IMR-90 (cell line): ENCODE measurements around the gene URI1. TPM values are rescaled to one million over a fixed set of nuclear protein-coding genes. Genes with fewer than 3 reads are reported as not detected.

Experiments used
- ATAC-seq: fragments of 200-7000 bp; cut with Tn5 transposase; 2 replicates; pipeline ENCODE4 v1.9.1; 2020; ENCODE audit warnings: low read depth, mild to moderate bottlenecking, moderate library complexity
- BruUV-seq: library from RNA; stranded (reverse); fragments of 400-500 nt; replicated peaks from 2 replicates; lab custom pipeline; 2021; lab: Mats Ljungman, UMichigan
- CTCF ChIA-PET: fragments of 300-600 bp; formaldehyde crosslinking; extraction: SDS; loops from one replicate; lab custom pipeline; 2021; ENCODE audit warnings: antibody characterized with exemption; lab: Yijun Ruan, JAX
- POLR2A ChIA-PET: fragments of 300-600 bp; sonication (Branson Sonifier 250); formaldehyde crosslinking; loops from one replicate; lab custom pipeline; 2022; ENCODE audit warnings: antibody characterized with exemption; ENCODE audit not compliant: unreplicated experiment; lab: Charles Lee
- DNase-seq: peaks from one replicate; pipeline ENCODE4 v3.0.0; 2013
- H2AFZ ChIP-seq: replicated peaks from 2 replicates; pipeline ENCODE3; 2013; ENCODE audit warnings: low read length, mild to moderate bottlenecking; ENCODE audit not compliant: poor library complexity
- H2AK5ac ChIP-seq: 2 replicates; pipeline ENCODE4 v1.6.1; 2013; ENCODE audit warnings: low read depth, low read length, inconsistent platforms
- H2AK9ac ChIP-seq: replicated peaks from 2 replicates; pipeline ENCODE3; 2013; ENCODE audit warnings: mild to moderate bottlenecking, low read depth, low read length, moderate library complexity; ENCODE audit not compliant: poor library complexity
- H2BK120ac ChIP-seq: 2 replicates; pipeline ENCODE4 v1.6.1; 2013; ENCODE audit warnings: low read depth, low read length, inconsistent platforms
- H2BK15ac ChIP-seq: 3 replicates; pipeline ENCODE4 v1.6.1; 2013; ENCODE audit warnings: low read depth, low read length, inconsistent platforms
- H2BK20ac ChIP-seq: 2 replicates; pipeline ENCODE4 v1.6.1; 2013; ENCODE audit warnings: low read depth, mild to moderate bottlenecking, inconsistent platforms, low read length, moderate library complexity
- H2BK5ac ChIP-seq: 2 replicates; pipeline ENCODE4 v1.6.1; 2013; ENCODE audit warnings: mild to moderate bottlenecking, low read depth, low read length, inconsistent platforms; ENCODE audit not compliant: poor library complexity, severe bottlenecking
- H3K14ac ChIP-seq: replicated peaks from 2 replicates; pipeline ENCODE4 v1.6.1; 2013; ENCODE audit warnings: low read depth, low read length, inconsistent platforms
- H3K18ac ChIP-seq: 2 replicates; pipeline ENCODE4 v1.6.1; 2013; ENCODE audit warnings: low read depth, low read length, control low read depth
- H3K23ac ChIP-seq: 2 replicates; pipeline ENCODE4 v1.6.1; 2013; ENCODE audit warnings: low read depth, low read length, inconsistent platforms
- H3K27ac ChIP-seq: 2 replicates; pipeline ENCODE4 v1.5.1; 2013; ENCODE audit warnings: mild to moderate bottlenecking, control low read depth, low read length; ENCODE audit not compliant: insufficient read depth
- H3K27me3 ChIP-seq: 2 replicates; pipeline ENCODE4 v1.6.1; 2013; ENCODE audit warnings: low read length; ENCODE audit not compliant: control insufficient read depth, insufficient read depth
- H3K36me3 ChIP-seq: 2 replicates; pipeline ENCODE4 v1.6.1; 2013; ENCODE audit warnings: low read length, mixed read lengths; ENCODE audit not compliant: control insufficient read depth, insufficient read depth
- H3K4ac ChIP-seq: 2 replicates; pipeline ENCODE4 v1.6.1; 2013; ENCODE audit warnings: low read depth, low read length, inconsistent platforms
- H3K4me1 ChIP-seq: 2 replicates; pipeline ENCODE4 v1.6.1; 2013; ENCODE audit warnings: low read length, mixed read lengths; ENCODE audit not compliant: control insufficient read depth, insufficient read depth
- H3K4me2 ChIP-seq: 2 replicates; pipeline ENCODE4 v1.6.1; 2013; ENCODE audit warnings: low read depth, mild to moderate bottlenecking, control low read depth, low read length, moderate library complexity
- H3K4me3 ChIP-seq: 2 replicates; pipeline ENCODE4 v1.5.1; 2013; ENCODE audit warnings: low read depth, mild to moderate bottlenecking, control low read depth, low read length, moderate library complexity; ENCODE audit not compliant: insufficient read depth
- H3K56ac ChIP-seq: 2 replicates; pipeline ENCODE4 v1.6.1; 2013; ENCODE audit warnings: low read length, inconsistent platforms; ENCODE audit not compliant: insufficient read depth; ENCODE audit errors: extremely low read depth
- H3K79me1 ChIP-seq, 2 experiments: 2 replicates each; pipeline ENCODE4 v1.6.1; 2013; ENCODE audit warnings: low read length in 2 of 2, inconsistent platforms in 1 of 2, low read depth in 1 of 2
- H3K9ac ChIP-seq: 2 replicates; pipeline ENCODE4 v1.6.1; 2013; ENCODE audit warnings: low read depth, low read length, control low read depth
- H3K9me1 ChIP-seq: 2 replicates; pipeline ENCODE4 v1.6.1; 2013; ENCODE audit warnings: low read length, inconsistent platforms; ENCODE audit not compliant: insufficient read depth
- H3K9me3 ChIP-seq: 2 replicates; pipeline ENCODE4 v1.6.1; 2013; ENCODE audit warnings: low read length; ENCODE audit not compliant: control insufficient read depth, insufficient read depth
- H4K20me1 ChIP-seq: 2 replicates; pipeline ENCODE4 v1.6.1; 2013; ENCODE audit warnings: low read length, inconsistent platforms; ENCODE audit not compliant: insufficient read depth
- H4K5ac ChIP-seq: 2 replicates; pipeline ENCODE4 v1.6.1; 2013; ENCODE audit warnings: mild to moderate bottlenecking, low read depth, low read length, control low read depth
- H4K8ac ChIP-seq, 2 experiments: 2 replicates each; pipeline ENCODE4 v1.6.1; 2013; ENCODE audit warnings: low read depth in 2 of 2, low read length in 2 of 2, control low read depth in 1 of 2, inconsistent platforms in 1 of 2
- H4K91ac ChIP-seq: 2 replicates; pipeline ENCODE4 v1.6.1; 2013; ENCODE audit warnings: low read depth, low read length, inconsistent platforms; ENCODE audit not compliant: insufficient read depth
- CHD1 ChIP-seq: IDR thresholded peaks from 2 replicates; pipeline ENCODE4 v1.6.1; 2012; ENCODE audit warnings: low read depth, low read length, improper control_type of control experiment
- ELK1 ChIP-seq: fragments of 150-350 bp; IDR thresholded peaks from 2 replicates; pipeline ENCODE4 v1.6.1; 2016; ENCODE audit warnings: low read depth, mild to moderate bottlenecking, low read length, moderate library complexity, borderline replicate concordance
- FOS ChIP-seq: fragments of 150-350 bp; IDR thresholded peaks from 2 replicates; pipeline ENCODE4 v1.6.1; 2016; ENCODE audit warnings: low read depth, low read length
- MAFK ChIP-seq: IDR thresholded peaks from 2 replicates; pipeline ENCODE4 v1.6.1; 2012; ENCODE audit warnings: low read depth, low read length, improper control_type of control experiment
- MAZ ChIP-seq: IDR thresholded peaks from 2 replicates; pipeline ENCODE4 v1.6.1; 2012; ENCODE audit warnings: low read depth, mild to moderate bottlenecking, low read length, improper control_type of control experiment, moderate library complexity, borderline replicate concordance
- MXI1 ChIP-seq: IDR thresholded peaks from 2 replicates; pipeline ENCODE4 v1.6.1; 2012; ENCODE audit warnings: low read depth, mild to moderate bottlenecking, low read length, moderate library complexity, borderline replicate concordance
- NFE2L2 ChIP-seq: fragments of 150-350 bp; IDR thresholded peaks from 2 replicates; pipeline ENCODE4 v1.6.1; 2016; ENCODE audit warnings: low read depth, mild to moderate bottlenecking, low read length
- RCOR1 ChIP-seq: IDR thresholded peaks from 2 replicates; pipeline ENCODE4 v1.6.1; 2012; ENCODE audit warnings: mild to moderate bottlenecking, low read length, improper control_type of control experiment; ENCODE audit not compliant: insufficient replicate concordance
- RFX5 ChIP-seq: IDR thresholded peaks from 2 replicates; pipeline ENCODE4 v1.8.0; 2012; ENCODE audit warnings: low read depth, mild to moderate bottlenecking, low read length, moderate library complexity
- SMC3 ChIP-seq: fragments of 150-350 bp; IDR thresholded peaks from 2 replicates; pipeline ENCODE4 v1.6.1; 2016; ENCODE audit warnings: low read depth, mild to moderate bottlenecking, antibody characterized with exemption, low read length, moderate library complexity
- WGBS, 2 experiments: methylation state at CpG; one replicate each; pipeline versions ENCODE4 v1.1.5 to v1.1.7; 2013; ENCODE audit warnings: missing lambda C conversion rate in 2 of 2; ENCODE audit not compliant: insufficient read length in 1 of 2; ENCODE audit errors: extremely low coverage in 2 of 2; 5-methylcytosine and 5-hydroxymethylcytosine counted together
- dilution Hi-C: fragments of 300-500 bp; cut with HindIII; formaldehyde crosslinking; loops from one replicate; pipeline ENCODE4 v1.14.3; 2018; ENCODE audit warnings: low sequenced_read_pairs; ENCODE audit not compliant: unreplicated experiment
- in situ Hi-C: fragments of 300-500 bp; cut with MboI; formaldehyde crosslinking; loops from 3 replicates; pipeline ENCODE4 v1.14.3; 2019; ENCODE audit warnings: low sequenced_read_pairs, inconsistent platforms, mixed read lengths
- intact Hi-C: fragments of 100-400 bp; cut with micrococcal nuclease; formaldehyde crosslinking; loops from 2 replicates; pipeline ENCODE4 v1.10.0; 2022
- polyA plus RNA-seq, 3 experiments: library from polyadenylated mRNA; depleted of rRNA; stranded (reverse); fragments of >200 nt; gene quantifications; 2 replicates each; pipeline ENCODE4 v1.2.3, GENCODE V29; 2012; ENCODE audit warnings: low replicate concordance in 1 of 3
- total RNA-seq: library from RNA; depleted of rRNA; stranded (reverse); fragments of >200 nt; gene quantifications from 2 replicates; pipeline ENCODE4 v1.2.3, GENCODE V29; 2012
- TF ChIP-seq, protein P1 (sequence below): conservative IDR thresholded peaks from 2 replicates; pipeline ENCODE4 v1.5.1; 2012; ENCODE audit warnings: mild to moderate bottlenecking, low read depth, low read length, improper control_type of control experiment

The URI1 gene
- total and polyA plus RNA-seq, 2 of the 4 experiments (the other 2 are of a cell fraction), result 43.2 to 45.3 TPM

DNA sequence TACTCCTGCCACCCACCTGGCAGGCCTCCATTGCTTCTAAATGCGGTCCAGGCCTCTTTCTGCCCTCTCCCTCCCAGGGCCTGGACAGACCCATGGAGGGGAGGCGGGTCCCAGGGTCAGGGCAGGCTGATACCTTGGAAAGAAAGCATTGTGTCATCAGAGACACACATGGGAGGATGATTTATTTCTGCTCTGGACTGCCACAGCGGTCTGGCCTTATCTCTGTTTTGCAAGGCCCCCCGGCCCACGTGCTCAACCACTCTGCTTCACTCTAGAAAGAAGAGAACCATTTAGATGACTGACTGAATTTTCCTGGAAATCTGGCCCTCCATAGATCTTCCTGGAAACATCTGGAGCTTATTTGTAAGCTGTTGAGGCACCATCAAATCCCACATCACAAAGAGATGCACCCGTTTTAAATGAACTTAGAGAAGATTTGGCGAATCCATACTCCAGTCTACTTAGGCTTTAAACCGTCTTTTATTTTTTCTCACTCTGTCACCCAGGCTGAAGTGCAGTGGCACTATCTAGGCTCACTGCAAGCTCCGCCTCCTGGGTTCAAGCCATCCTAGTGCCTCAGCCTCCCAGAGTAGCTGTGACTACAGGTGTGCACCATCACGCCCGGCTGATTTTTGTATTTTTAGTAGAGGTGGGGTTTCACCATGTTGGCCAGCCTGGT, 48.3 kb upstream of the URI1 start:
- Histone ChIP-seq H3K36me3 (no peaks in the 10 kb centered on the region), H3K9ac (no peak overlapping the region), H3K23ac (no peak overlapping the region), H3K4me3 (no peak overlapping the region), H2AFZ (no peak overlapping the region), H3K14ac (no peak overlapping the region), H4K8ac (no peak overlapping the region), H2BK5ac (no peak overlapping the region), H2BK20ac (no peak overlapping the region), H3K79me1 (no peaks in the 10 kb centered on the region), H4K20me1 (no peaks in the 10 kb centered on the region), H2BK15ac (no peak overlapping the region), H3K9me3 (no peaks in the 10 kb centered on the region), H3K4me2 (no peak overlapping the region), H3K9me1 (no peaks in the 10 kb centered on the region), H2AK5ac (no peak overlapping the region), H3K4ac (no peak overlapping the region), H4K5ac (no peak overlapping the region), H3K27ac (no peak overlapping the region), H2BK120ac (no peak overlapping the region), H3K27me3 (no peaks in the 10 kb centered on the region), H2AK9ac (no peak overlapping the region), H4K91ac (no peak overlapping the region), H3K18ac (no peak overlapping the region), H3K4me1 (no peaks in the 10 kb centered on the region), H3K56ac (no peak overlapping the region)
- intact Hi-C loops (no loop called here), in situ Hi-C loops (loop anchor here (25.0 kb wide), 1 partner anchor 744 kb away; no protein-coding TSS in a partner anchor), dilution Hi-C loops (no loop called here)
- TF ChIP-seq MAZ, result no peak
- TF ChIP-seq SMC3, result no peak
- no peak for TF ChIP-seq FOS
- TF ChIP-seq, protein P1, sequence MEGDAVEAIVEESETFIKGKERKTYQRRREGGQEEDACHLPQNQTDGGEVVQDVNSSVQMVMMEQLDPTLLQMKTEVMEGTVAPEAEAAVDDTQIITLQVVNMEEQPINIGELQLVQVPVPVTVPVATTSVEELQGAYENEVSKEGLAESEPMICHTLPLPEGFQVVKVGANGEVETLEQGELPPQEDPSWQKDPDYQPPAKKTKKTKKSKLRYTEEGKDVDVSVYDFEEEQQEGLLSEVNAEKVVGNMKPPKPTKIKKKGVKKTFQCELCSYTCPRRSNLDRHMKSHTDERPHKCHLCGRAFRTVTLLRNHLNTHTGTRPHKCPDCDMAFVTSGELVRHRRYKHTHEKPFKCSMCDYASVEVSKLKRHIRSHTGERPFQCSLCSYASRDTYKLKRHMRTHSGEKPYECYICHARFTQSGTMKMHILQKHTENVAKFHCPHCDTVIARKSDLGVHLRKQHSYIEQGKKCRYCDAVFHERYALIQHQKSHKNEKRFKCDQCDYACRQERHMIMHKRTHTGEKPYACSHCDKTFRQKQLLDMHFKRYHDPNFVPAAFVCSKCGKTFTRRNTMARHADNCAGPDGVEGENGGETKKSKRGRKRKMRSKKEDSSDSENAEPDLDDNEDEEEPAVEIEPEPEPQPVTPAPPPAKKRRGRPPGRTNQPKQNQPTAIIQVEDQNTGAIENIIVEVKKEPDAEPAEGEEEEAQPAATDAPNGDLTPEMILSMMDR, result no peak
- no peak for TF ChIP-seq MXI1
- TF ChIP-seq CHD1, result no peak
- no peak for TF ChIP-seq ELK1
- no peak for TF ChIP-seq NFE2L2
- TF ChIP-seq MAFK, result no peak
- no peak for TF ChIP-seq RCOR1
- TF ChIP-seq RFX5, result no peak
- ChIA-PET CTCF (interaction anchor here (0.6 kb wide), 1 partner anchor 333 kb away, joined by 4 read pairs; no protein-coding TSS in a partner anchor), POLR2A (no interaction called here)
- DNase-seq (no peak), ATAC-seq (no peak)
- WGBS, 2 experiments, result 50% methylated on average over 1 of the region's 11 CpGs; no CpG with 5 or more reads in 1 of the 2 experiments
- BruUV-seq, result no TSS peak
